C4-2B (cell line): ENCODE data around the gene CDK6.

ENCODE experiments used
- H3K27ac ChIP-seq: fragments of 450-650 bp; 2 replicates; pipeline ENCODE4 v1.5.1; 2017
- CTCF ChIP-seq: fragments of 450-650 bp; conservative IDR thresholded peaks from 2 replicates; pipeline ENCODE4 v1.5.1; 2017; ENCODE audit warnings: mild to moderate bottlenecking
- ZFX ChIP-seq: fragments of 450-650 bp; IDR thresholded peaks from 2 replicates; pipeline ENCODE4 v1.6.1; 2017

Gene CDK6

DNA sequence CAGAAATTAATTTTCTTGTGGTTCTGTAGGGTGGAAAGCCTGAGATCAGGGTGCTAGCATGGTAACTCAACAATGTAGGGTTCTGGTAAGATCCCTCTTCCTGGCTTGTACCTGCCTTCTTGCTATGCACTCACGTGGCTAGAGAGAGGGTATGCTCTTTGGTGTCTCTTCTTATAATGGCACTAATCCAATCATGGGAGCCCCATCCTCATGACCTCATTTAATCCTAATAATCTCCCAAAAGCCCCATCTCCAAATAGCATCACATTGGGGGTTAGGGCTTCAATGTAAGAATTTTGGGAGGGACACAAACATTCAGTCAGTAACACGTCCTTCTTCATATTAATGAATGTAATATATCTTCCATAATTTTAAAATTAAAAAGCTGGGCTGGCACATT lies 206.6 kb downstream of the CDK6 start:
- no peak overlapping the region for H3K27ac ChIP-seq

GRCh38 chr7:92627956-92628355 lies 208.4 kb downstream of the CDK6 start:
- TF ChIP-seq ZFX (no peak), CTCF (no peak)
- no peak overlapping the region for H3K27ac ChIP-seq

More for the DNA sequence above, 206.6 kb downstream of the CDK6 start:
- TF ChIP-seq CTCF = no peak
- TF ChIP-seq ZFX = no peak

GRCh38 chr7:92626281-92626809 lies 210.0 kb downstream of the CDK6 start:
- no peak overlapping the region for H3K27ac ChIP-seq
- TF ChIP-seq CTCF (no peak), ZFX (no peak)

GRCh38 chr7:92625617-92626016 lies 210.8 kb downstream of the CDK6 start:
- no peak for TF ChIP-seq ZFX
- H3K27ac ChIP-seq = no peak overlapping the region

GRCh38 chr7:92624298-92624996 lies 211.9 kb downstream of the CDK6 start:
- no peak overlapping the region for H3K27ac ChIP-seq
- TF ChIP-seq CTCF (no peak), ZFX (no peak)

- TF ChIP-seq CTCF (no peak), ZFX (no peak)
- no peak overlapping the region for H3K27ac ChIP-seq
Measured at GRCh38 chr7:92623544-92623943, 212.8 kb downstream of the CDK6 start.

DNA sequence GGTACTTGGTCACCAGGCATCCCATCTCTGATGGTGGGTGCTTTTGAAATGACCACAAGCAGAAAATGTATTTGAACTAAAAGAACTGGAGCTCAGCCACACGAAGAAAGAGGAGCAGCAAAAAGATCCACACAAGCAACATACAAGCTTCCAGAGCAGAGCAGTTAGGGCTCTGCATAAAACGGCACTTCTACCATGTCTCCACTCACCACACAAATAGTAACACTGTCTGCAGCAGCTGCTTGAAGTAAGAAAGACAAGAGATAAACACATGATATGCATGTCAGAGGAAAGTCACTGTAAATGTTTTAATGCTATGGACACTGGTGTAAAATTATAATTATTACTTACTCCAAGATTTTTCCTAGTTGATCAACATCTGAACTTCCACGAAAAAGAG lies 213.7 kb downstream of the CDK6 start:
- no peak overlapping the region for H3K27ac ChIP-seq
- TF ChIP-seq CTCF (no peak), ZFX (no peak)

DNA sequence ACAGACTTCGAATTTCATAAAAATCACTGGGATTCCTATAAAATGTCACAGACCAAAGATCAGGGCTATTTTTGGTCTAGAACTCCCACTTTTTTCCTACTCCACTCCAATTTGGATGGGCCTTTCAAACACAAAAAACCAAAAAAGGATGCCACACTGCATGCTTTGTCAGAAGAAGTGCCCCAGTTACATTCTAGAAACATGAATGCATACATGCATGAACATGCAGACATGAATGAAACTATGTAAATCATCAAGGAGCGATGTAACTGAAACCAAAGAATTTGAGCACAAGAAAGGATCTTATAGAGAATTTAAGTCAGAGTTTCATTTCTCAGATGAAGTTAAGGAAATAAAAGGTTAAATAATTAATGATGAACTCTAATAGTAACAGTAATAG lies 214.3 kb downstream of the CDK6 start:
- H3K27ac ChIP-seq = no peak overlapping the region

More for the DNA sequence above, 214.3 kb downstream of the CDK6 start:
- no peak for TF ChIP-seq CTCF
